ENCODE measurements around the gene PRMT9.

GRCh38 chr4:147731580-147732517 lies 47.9 kb upstream of the PRMT9 start, which contains the start of gene ARHGAP10:
- TF ChIP-seq, protein P1, sequence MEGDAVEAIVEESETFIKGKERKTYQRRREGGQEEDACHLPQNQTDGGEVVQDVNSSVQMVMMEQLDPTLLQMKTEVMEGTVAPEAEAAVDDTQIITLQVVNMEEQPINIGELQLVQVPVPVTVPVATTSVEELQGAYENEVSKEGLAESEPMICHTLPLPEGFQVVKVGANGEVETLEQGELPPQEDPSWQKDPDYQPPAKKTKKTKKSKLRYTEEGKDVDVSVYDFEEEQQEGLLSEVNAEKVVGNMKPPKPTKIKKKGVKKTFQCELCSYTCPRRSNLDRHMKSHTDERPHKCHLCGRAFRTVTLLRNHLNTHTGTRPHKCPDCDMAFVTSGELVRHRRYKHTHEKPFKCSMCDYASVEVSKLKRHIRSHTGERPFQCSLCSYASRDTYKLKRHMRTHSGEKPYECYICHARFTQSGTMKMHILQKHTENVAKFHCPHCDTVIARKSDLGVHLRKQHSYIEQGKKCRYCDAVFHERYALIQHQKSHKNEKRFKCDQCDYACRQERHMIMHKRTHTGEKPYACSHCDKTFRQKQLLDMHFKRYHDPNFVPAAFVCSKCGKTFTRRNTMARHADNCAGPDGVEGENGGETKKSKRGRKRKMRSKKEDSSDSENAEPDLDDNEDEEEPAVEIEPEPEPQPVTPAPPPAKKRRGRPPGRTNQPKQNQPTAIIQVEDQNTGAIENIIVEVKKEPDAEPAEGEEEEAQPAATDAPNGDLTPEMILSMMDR (IDR thresholded peaks at IDR 0.05): no peak
- TF ChIP-seq POLR2A (IDR thresholded peaks at IDR 0.05): peak in 2 of 4 donors; percentile 66 to 75
